ENCODE results near the gene CDNF.

CDNF gene

DNA sequence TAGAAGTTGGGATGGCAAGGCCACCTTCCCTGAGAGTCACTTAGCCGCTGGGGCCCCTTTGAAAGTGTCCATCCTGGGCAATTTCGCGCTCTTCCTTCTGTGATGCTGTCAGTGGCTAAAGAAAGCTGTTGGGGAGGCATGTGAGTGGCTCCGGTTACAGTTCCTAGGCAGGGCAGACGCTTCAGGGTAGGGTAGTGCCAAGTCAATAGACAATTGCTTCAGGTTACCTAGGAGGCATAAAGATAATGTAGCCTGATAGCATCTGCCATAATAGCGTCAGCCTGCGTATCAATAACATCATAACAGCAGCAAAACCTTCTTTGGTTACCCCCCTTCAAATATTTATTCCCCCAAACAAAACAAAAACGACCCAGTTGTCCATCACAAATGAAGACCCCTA, 63.0 kb downstream of the CDNF start, which contains the start of gene FAM107B:
TSS of gene FAM107B (minus strand) at position 101 of the 400 bp plus-strand sequence. CDS start 234 bp downstream, outside the sequence.
- DNase-seq (ENCODE audit: low read depth) = no peak
- H3K4me3 ChIP-seq (ENCODE audit: low read depth, low read length) = no peak within 1 kb of the TSS
- TF ChIP-seq CTCF (conservative IDR thresholded peaks at IDR 0.05; ENCODE audit: low read depth, low read length) = no peak

- no peak for TF ChIP-seq CTCF (conservative IDR thresholded peaks at IDR 0.05; ENCODE audit: low read depth, low read length)
- no peak overlapping the region for H3K4me3 ChIP-seq (ENCODE audit: low read depth, low read length)
- DNase-seq (ENCODE audit: low read depth) = no peak
These were observed 63.6 kb downstream of the CDNF start for GRCh38 chr10:14774214-14774580.

GRCh38 chr10:14773551-14774213, 64.2 kb downstream of the CDNF start:
- H3K4me3 ChIP-seq (ENCODE audit: low read depth, low read length) = no peak overlapping the region
- DNase-seq (ENCODE audit: low read depth) = no peak
- TF ChIP-seq CTCF (conservative IDR thresholded peaks at IDR 0.05; ENCODE audit: low read depth, low read length) = no peak

DNA sequence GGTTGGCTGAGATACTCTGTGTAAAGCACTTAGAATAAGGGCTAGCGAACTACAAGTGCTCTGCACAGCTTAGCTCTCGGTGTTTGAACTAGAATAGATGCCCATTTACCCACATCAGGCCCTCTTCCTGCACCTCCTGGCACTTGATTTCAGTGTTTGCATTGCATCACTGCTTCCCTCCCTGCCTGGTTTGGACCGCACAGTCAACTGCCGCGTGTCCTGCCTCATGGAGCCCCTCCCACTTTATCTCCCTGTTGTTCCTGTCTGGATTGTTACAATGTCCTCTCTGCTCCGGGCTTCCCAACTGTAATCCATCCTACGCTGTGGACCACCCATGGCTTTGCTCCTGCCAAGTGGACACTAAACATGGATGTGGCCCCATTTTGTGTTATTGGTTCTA, 65.4 kb downstream of the CDNF start:
- no peak for DNase-seq (ENCODE audit: low read depth)
- no peak overlapping the region for H3K4me3 ChIP-seq (ENCODE audit: low read depth, low read length)
- no peak for TF ChIP-seq CTCF (conservative IDR thresholded peaks at IDR 0.05; ENCODE audit: low read depth, low read length)

DNA sequence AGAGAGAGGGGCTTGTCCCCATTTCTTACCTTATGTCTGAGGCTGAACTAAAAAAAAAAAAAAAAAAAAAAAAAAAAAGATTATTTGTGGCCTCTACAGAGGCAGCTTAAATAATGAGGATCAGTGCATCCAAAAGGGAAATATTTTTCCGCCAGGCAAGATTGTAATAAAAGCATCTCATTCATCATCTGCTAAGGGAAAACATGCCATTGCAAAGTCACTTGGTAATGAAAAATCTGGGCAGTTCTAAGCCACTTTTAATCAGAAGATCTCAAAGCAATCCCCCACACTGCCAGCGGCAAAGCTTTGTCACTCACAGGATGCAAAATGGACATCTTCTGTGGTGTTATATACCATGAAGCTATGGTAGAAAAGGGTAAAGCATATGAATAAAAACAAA, 66.9 kb downstream of the CDNF start:
- DNase-seq (ENCODE audit: low read depth) = no peak
- no peak overlapping the region for H3K4me3 ChIP-seq (ENCODE audit: low read depth, low read length)
- no peak for TF ChIP-seq CTCF (conservative IDR thresholded peaks at IDR 0.05; ENCODE audit: low read depth, low read length)
